ENCODE data around the gene NUDT7.

NUDT7 gene

GRCh38 chr16:77789085-77790008 lies 67.0 kb downstream of the NUDT7 start:
- H3K27me3 ChIP-seq: peaks cover 83% of the 10 kb centered on the region

GRCh38 chr16:77790009-77790372 lies 67.7 kb downstream of the NUDT7 start:
- no peak overlapping the region for H3K4me3 ChIP-seq (ENCODE audit: low read depth in 1 of 2, low read length in 1 of 2)
- H3K9me3 ChIP-seq: no peaks in the 10 kb centered on the region
- no peaks in the 10 kb centered on the region for H3K36me3 ChIP-seq
- TF ChIP-seq, protein P1, sequence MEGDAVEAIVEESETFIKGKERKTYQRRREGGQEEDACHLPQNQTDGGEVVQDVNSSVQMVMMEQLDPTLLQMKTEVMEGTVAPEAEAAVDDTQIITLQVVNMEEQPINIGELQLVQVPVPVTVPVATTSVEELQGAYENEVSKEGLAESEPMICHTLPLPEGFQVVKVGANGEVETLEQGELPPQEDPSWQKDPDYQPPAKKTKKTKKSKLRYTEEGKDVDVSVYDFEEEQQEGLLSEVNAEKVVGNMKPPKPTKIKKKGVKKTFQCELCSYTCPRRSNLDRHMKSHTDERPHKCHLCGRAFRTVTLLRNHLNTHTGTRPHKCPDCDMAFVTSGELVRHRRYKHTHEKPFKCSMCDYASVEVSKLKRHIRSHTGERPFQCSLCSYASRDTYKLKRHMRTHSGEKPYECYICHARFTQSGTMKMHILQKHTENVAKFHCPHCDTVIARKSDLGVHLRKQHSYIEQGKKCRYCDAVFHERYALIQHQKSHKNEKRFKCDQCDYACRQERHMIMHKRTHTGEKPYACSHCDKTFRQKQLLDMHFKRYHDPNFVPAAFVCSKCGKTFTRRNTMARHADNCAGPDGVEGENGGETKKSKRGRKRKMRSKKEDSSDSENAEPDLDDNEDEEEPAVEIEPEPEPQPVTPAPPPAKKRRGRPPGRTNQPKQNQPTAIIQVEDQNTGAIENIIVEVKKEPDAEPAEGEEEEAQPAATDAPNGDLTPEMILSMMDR (IDR thresholded peaks at IDR 0.05): no peak
- no peaks in the 10 kb centered on the region for H3K4me1 ChIP-seq (ENCODE audit: control insufficient read depth in 1 of 2, insufficient read depth in 1 of 2, low read depth in 1 of 2, low read length in 1 of 2)
- H3K27me3 ChIP-seq: peaks cover 86% of the 10 kb centered on the region
- H3K27ac ChIP-seq: no peak overlapping the region

More at GRCh38 chr16:77789085-77790008, 67.0 kb downstream of the NUDT7 start:
- TF ChIP-seq, protein P1 (IDR thresholded peaks at IDR 0.05): no peak
- no peaks in the 10 kb centered on the region for H3K9me3 ChIP-seq
- H3K27ac ChIP-seq: no peak overlapping the region
- no peak overlapping the region for H3K4me3 ChIP-seq (ENCODE audit: low read depth in 1 of 2, low read length in 1 of 2)
- no peaks in the 10 kb centered on the region for H3K36me3 ChIP-seq
- no peaks in the 10 kb centered on the region for H3K4me1 ChIP-seq (ENCODE audit: control insufficient read depth in 1 of 2, insufficient read depth in 1 of 2, low read depth in 1 of 2, low read length in 1 of 2)

DNA sequence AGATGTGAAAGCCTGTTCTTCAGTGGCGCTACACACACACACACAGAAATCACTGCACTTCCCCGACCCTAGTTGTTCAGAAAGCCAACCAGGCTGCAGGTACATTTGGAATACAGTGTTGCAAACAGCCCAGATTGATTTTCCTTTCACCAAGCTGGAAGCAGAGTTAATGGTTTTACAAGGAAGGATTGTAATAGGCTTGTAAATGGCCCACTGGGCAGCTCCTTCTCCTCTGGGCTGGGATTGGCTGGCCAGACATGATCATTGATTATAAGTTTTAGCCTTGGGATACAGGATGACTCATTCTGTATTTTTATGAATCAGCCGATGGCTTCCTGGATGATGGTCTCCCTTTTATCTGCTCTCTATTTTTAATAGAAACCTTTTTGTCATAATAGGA lies 68.6 kb downstream of the NUDT7 start:
- no peaks in the 10 kb centered on the region for H3K36me3 ChIP-seq
- H3K4me1 ChIP-seq (ENCODE audit: control insufficient read depth in 1 of 2, insufficient read depth in 1 of 2, low read depth in 1 of 2, low read length in 1 of 2): no peaks in the 10 kb centered on the region
- TF ChIP-seq, protein P1 (IDR thresholded peaks at IDR 0.05): no peak
- no peaks in the 10 kb centered on the region for H3K9me3 ChIP-seq
- peaks cover 76% of the 10 kb centered on the region for H3K27me3 ChIP-seq
- no peak overlapping the region for H3K27ac ChIP-seq
- no peak overlapping the region for H3K4me3 ChIP-seq (ENCODE audit: low read depth in 1 of 2, low read length in 1 of 2)
